Transverse colon (tissue), 4 donors: Measurements from ENCODE around the gene GSK3B.

Source experiments
- CTCF ChIP-seq, 5 experiments: fragments of 200-600 bp in 3 of 5; fragments of 450-650 bp in 2 of 5; sonication (generic) in 3 of 5; IDR thresholded peaks; 1 replicate in 2 of 5; 2 replicates in 3 of 5; pipeline ENCODE4 v1.5.1; 2016 to 2017; ENCODE audit warnings: antibody characterized with exemption in 5 of 5, inconsistent platforms in 3 of 5, mild to moderate bottlenecking in 2 of 5, moderate library complexity in 1 of 5
- POLR2A ChIP-seq: fragments of 450-650 bp; IDR thresholded peaks from one replicate; pipeline ENCODE4 v1.6.1; 2016; ENCODE audit warnings: antibody characterized with exemption, mild to moderate bottlenecking, moderate library complexity
- POLR2AphosphoS5 ChIP-seq, 3 donors: sonication (generic); formaldehyde crosslinking; IDR thresholded peaks; one replicate each; pipeline ENCODE4 v1.6.1; 2016; ENCODE audit warnings: antibody characterized with exemption in 3 of 3

GRCh38 chr3:120057029-120057428 lies 37.2 kb downstream of the GSK3B start:
- no peak for TF ChIP-seq POLR2A
- TF ChIP-seq CTCF (IDR thresholded peaks at IDR 0.05) = no peak
- no peak for TF ChIP-seq POLR2AphosphoS5 (IDR thresholded peaks at IDR 0.05)
